ENCODE measurements around the gene GPR107.

DNA sequence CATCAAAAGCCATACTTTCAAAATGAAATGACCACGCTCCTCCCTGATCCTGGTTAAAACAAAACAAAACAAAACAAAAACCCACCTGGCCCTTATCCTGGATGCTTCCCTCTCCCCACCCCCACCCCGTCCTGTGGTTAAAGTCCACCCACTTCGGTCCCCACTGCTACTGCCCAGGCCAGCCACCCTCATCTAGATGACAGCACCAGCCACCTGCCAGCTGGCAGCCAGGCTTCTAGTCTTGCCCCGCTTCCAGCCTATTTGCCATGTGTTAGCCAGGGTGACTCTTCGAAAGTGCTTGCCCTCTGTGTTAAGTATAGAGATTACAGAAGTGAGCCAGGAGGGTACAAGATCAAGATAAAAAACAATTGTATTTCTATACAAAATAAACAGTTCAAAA lies 91.0 kb downstream of the GPR107 start:
- TF ChIP-seq, protein P1, sequence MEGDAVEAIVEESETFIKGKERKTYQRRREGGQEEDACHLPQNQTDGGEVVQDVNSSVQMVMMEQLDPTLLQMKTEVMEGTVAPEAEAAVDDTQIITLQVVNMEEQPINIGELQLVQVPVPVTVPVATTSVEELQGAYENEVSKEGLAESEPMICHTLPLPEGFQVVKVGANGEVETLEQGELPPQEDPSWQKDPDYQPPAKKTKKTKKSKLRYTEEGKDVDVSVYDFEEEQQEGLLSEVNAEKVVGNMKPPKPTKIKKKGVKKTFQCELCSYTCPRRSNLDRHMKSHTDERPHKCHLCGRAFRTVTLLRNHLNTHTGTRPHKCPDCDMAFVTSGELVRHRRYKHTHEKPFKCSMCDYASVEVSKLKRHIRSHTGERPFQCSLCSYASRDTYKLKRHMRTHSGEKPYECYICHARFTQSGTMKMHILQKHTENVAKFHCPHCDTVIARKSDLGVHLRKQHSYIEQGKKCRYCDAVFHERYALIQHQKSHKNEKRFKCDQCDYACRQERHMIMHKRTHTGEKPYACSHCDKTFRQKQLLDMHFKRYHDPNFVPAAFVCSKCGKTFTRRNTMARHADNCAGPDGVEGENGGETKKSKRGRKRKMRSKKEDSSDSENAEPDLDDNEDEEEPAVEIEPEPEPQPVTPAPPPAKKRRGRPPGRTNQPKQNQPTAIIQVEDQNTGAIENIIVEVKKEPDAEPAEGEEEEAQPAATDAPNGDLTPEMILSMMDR (IDR thresholded peaks at IDR 0.05): no peak
- no peak for TF ChIP-seq POLR2A (IDR thresholded peaks at IDR 0.05)
- TF ChIP-seq POLR2AphosphoS5 (IDR thresholded peaks at IDR 0.05): no peak

Measured in stomach (tissue), 4 donors.